HTR-8/SVneo (cell line): ENCODE results near the gene RNF212.

Experiments used
- DNase-seq: peaks from one replicate; pipeline ENCODE4 v3.0.0; 2011; ENCODE audit warnings: low spot score, mixed read lengths; ENCODE audit not compliant: insufficient read length
- FAIRE-seq: peaks from 2 replicates; lab custom pipeline; 2011; peaks lifted over from hg19 to GRCh38; lab: Jason Lieb, UNC

The RNF212 gene

GRCh38 chr4:1116838-1117237 is 3.5 kb upstream of the RNF212 start:
- FAIRE-seq (no peak), DNase-seq (no peak)

- DNase-seq (no peak), FAIRE-seq (no peak)
Measured at GRCh38 chr4:1115528-1116293, 2.3 kb upstream of the RNF212 start.

GRCh38 chr4:1112821-1113182 is 562 bp downstream of the RNF212 start:
- DNase-seq (no peak), FAIRE-seq (no peak)

GRCh38 chr4:1112174-1112820 is 1.1 kb downstream of the RNF212 start:
- FAIRE-seq (no peak), DNase-seq (no peak)

- FAIRE-seq, result no peak
- DNase-seq, result no peak
Measured at GRCh38 chr4:1111259-1111809, 2.0 kb downstream of the RNF212 start.

- no peak for FAIRE-seq
- no peak for DNase-seq
Measured at GRCh38 chr4:1109898-1110506, 3.4 kb downstream of the RNF212 start.

GRCh38 chr4:1109333-1109732 is 4.0 kb downstream of the RNF212 start:
- FAIRE-seq (no peak), DNase-seq (no peak)

GRCh38 chr4:1105662-1106061 is 7.7 kb downstream of the RNF212 start:
- DNase-seq, result no peak
- no peak for FAIRE-seq

- FAIRE-seq (no peak), DNase-seq (no peak)
Measured at GRCh38 chr4:1105067-1105466, 8.3 kb downstream of the RNF212 start.

- DNase-seq (no peak), FAIRE-seq (no peak)
Measured at GRCh38 chr4:1104647-1105046, 8.7 kb downstream of the RNF212 start.

GRCh38 chr4:1099684-1100335 is 13.6 kb downstream of the RNF212 start:
- FAIRE-seq (peak; percentile 38), DNase-seq (no peak)

- DNase-seq, result no peak
- FAIRE-seq, result no peak
Measured at GRCh38 chr4:1099270-1099669, 14.1 kb downstream of the RNF212 start.

- no peak for FAIRE-seq
- DNase-seq, result no peak
Measured at GRCh38 chr4:1098311-1098925, 14.9 kb downstream of the RNF212 start.

GRCh38 chr4:1097553-1097952 is 15.8 kb downstream of the RNF212 start:
- DNase-seq (no peak), FAIRE-seq (no peak)

GRCh38 chr4:1096841-1097240 is 16.5 kb downstream of the RNF212 start:
- DNase-seq (no peak), FAIRE-seq (no peak)

GRCh38 chr4:1094336-1094690 is 19.1 kb downstream of the RNF212 start:
- DNase-seq (no peak), FAIRE-seq (no peak)

- DNase-seq (no peak), FAIRE-seq (no peak)
Measured at GRCh38 chr4:1093391-1094335, 19.7 kb downstream of the RNF212 start.

GRCh38 chr4:1092983-1093361 is 20.4 kb downstream of the RNF212 start:
- no peak for FAIRE-seq

More at GRCh38 chr4:1092983-1093361, 20.4 kb downstream of the RNF212 start:
- no peak for DNase-seq
